Stimulated activated CD4-positive, alpha-beta T cell treated with anti-CD3 and anti-CD28 coated beads, Interleukin-1b, Interleukin-23, amount 100 ng/mL, for 4 hours (primary cell): ENCODE measurements around the gene APBB2.
A peak's percentile ranks its signal among the peaks of the same experiment; 100 is the strongest.

Source experiments
- DNase-seq, 2 donors: peaks; one replicate each; pipeline ENCODE4 v3.0.0-alpha.2; 2020; ENCODE audit warnings: low read depth in 2 of 2

APBB2 gene

DNA sequence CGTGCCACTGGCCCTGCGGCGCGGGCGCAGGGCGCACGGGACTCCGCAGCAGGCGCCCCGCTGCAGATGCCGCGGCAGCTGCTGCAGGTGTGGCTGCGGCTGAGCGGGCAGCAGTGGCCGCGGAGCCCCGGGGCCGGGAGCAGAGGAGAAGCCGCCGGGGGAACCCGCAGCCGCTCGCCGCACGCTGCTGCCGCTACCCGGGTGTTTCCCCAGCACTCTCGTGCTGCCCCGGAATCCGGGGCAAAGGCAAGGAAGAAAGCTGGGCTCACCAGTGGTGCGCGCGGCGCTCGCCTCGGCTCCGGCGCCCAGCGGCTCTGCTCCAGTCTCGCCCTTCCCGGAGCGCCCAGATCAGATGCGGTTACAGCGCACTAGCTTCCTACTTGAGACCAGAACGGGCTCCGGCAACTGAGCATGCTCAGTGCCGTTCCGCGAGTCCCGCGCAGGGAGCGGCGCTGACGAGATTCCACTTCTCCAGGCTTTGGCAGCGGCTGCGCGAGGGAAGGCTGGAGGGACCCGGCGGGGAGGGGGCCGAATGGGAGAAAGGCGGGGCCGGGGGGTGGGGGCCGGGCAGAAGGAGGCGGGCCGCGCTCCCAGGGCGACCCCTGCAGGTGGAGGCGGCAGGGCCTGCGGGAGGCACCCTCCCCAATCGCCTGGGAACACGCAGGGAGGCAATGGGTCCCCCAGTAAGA is at the start of gene APBB2:
Gene APBB2 (minus strand): TSS at position 407 of the 689 bp plus-strand sequence. CDS start 181,288 bp downstream, outside the sequence.
- peak in 1 of 2 donors; percentile 49 for DNase-seq

DNA sequence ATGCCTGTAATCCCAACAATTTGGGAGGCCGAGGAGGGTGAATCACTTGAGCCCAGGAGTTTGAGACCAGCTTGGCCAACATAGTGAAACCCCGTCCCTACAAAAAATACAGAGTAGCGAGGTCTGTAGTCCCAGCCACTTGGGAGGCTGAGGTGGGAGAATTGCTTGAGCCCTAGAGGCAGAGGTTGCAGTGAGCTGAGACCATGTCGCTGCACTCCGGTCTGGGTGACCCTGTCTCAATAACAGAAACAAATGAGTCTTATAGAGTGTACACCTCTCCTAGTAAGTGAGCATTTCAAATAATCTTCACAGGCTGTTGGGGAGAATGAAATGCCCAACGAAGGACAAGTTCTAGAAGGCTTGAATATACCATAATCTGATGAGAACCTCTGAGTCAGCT is 47.9 kb upstream of the APBB2 start:
- DNase-seq, result no peak

DNA sequence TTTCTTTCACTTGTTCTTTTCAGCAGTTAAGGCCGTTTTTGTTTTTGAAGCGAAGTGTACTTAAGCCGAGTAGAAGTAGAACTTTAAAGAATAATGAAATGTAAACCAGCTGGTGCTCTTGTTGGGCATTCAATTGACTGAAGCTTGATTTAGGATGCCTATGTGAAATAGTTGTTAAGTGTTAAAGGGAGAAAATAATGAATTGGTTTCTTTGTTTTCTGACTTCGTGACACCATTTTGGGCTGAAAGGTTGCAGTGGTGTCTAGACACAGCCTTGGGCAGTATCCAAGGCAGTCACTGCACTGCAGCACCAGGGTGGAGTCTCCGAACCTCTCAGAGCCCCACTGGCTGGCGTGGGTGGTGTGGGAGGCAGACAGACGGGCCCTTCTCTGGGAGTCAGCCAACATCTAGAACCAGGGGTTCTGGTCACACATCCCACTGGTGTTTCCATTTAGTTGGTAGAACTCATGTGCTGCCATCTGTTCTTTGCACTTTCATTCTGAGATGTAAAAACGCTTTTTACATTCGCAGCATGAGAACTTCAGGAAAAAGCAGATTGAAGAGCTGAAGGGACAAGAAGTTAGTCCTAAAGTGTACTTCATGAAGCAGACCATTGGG is 45.9 kb upstream of the APBB2 start:
- DNase-seq, result no peak

DNA sequence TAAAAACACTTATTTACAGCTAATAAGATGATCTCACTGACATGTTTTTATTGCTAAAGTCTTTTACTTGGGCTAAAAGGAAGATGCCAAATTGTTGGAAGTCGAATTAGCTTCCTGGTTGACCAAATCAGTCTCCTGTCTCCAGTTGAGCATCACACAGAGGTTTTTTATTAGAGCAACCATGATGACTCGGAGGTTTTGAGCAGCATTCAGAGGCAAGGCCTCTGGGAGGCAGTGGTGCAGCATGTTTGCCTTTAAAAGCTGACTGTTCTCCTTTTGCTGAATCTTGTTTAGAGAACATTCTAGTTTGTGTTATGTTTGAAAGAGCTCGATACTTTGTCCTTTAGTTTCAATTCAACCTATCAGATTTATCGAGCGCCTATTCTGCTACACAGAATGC is 44.4 kb upstream of the APBB2 start:
- no peak for DNase-seq

DNA sequence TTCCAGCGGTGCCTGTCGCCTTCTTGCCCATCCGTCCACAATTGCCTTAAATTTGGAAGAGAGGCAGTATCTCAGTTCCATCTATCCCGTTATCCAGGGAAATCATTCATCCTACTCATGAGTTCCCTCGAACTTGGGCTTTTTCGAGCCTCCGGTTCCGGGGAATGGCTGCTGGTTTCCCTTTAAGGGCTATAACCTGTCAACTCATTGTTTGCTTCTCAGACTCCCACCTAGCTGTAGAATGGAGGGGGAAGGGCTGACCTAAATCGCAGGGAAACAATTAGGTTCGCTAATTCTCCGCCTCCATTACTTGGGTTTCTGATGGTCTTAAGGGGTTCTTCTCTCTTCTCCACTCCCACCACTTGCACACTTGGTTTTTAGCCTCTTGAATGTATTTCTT is 43.6 kb upstream of the APBB2 start:
- no peak for DNase-seq

DNA sequence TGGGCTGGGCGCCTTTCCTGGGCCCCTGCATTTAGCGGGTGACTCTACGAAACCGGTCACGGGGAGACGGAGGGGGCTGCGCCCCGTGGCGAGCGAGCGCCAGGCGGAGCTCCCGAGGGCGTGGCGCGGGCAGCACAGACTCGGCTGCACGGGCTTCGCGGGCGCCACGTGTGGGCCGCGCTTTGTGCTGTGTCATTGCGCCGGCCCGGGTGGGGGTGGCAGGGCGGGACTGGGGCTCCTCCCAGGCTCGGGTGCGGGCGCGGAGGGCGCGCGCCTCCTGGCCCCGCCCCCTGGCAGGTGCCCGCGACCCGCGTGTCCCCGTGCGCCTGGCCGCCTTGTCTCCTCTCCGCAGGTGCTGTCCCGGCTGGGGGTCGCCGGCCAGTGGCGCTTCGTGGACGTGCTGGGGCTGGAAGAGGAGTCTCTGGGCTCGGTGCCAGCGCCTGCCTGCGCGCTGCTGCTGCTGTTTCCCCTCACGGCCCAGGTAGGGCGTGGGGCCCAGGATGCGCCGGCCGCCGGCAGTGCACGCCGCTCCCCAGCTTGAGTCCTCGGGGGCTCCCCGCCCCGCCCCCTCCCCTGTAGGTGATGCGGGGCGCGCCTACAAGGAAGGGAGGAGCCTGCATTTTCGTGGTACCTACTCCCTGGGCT is 43.0 kb upstream of the APBB2 start:
- peak in 1 of 2 donors; percentile 28 for DNase-seq

DNA sequence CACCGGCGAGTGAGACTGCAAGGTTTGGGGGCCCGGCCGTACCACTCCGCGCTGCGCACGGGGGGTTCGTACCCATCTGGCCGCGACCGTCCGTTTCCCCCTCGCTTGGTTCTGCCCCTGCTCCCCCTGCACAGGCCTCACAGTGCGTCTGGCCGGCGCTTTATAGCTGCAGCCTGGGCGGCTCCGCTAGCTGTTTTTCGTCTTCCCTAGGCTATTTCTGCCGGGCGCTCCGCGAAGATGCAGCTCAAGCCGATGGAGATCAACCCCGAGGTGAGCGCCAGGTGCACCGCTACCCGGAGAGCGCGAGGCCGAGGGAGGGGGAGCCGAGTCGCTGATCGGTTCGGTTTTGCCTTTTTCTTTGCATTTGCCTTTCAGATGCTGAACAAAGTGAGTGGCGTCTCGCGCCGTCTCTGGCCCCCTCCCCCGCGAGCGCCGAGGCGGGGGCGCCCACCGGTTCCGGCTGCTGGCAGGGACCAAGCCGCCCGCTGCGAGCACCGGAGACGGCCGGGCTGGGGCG is 42.5 kb upstream of the APBB2 start, which contains the start of gene UCHL1:
Gene UCHL1 (plus strand): TSS at position 189 of the 517 bp plus-strand sequence. CDS start 49 bp downstream, at position 238.
- no peak for DNase-seq

DNA sequence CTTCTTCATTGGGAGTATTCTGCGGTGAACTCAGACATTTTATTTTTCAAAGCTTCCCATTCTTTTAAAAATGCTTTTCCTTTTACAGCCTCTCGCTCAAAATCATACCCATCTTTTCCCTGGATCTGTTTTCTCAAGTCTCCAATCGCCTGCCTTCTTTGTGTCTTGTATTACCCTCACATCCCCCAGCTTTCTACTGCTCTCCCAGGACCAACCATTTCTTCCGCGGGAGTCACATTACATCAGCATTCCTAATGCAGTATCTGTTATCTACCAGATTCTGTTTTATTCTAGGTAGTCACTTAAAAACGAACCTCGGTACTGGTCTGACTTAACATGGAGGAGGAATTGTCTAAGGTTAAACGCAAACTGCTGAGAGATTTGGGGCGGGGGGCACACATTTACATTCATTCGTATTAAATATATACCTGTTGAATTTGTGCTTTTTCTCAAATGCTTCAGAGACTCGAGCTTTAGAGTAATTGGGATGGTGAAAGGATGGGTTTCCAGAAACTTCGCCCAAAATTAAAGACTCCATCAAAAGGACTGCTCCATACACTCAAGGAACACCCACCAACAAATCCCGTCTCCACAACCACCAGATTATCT is 41.9 kb upstream of the APBB2 start:
- DNase-seq, result no peak

DNA sequence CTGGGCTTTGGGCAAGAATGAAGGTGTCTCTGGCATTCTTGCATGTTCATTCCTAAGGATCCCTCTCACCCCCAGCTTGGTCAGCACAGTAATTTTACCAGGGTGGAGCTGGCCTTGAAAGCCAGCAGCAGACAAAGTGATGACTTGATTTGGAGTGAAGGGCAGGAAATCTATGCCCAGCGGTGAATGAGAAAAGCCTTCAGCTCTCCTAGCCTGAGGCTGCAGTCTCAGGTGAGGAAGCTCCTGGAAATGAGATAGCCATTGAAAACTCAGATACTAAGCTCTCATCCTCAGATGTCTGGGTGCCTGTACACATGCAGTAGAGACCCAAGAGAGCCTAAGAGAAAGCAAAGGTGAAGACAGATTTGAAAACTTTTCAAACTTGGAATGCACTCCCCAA is 31.6 kb upstream of the APBB2 start:
- DNase-seq, result no peak

DNA sequence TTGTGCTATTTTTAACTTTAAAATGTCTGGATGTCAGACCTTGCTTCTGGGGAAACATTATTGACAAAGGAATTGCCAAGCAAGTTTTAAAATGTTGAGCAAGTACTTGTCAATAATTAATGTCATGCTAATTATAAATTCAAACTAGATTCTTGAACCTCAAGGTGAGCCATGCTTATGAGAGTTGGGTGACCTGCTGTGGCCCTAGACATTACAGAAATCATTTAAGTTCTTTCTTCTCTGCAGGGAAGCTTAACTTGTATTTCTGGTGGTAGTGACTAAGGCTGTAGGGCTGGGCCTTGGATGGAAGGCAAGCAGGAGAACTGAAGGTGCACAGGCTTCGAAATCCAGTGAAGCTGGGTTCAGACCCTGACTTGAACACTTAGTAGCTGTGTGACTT is 27.6 kb upstream of the APBB2 start:
- DNase-seq, result no peak

DNA sequence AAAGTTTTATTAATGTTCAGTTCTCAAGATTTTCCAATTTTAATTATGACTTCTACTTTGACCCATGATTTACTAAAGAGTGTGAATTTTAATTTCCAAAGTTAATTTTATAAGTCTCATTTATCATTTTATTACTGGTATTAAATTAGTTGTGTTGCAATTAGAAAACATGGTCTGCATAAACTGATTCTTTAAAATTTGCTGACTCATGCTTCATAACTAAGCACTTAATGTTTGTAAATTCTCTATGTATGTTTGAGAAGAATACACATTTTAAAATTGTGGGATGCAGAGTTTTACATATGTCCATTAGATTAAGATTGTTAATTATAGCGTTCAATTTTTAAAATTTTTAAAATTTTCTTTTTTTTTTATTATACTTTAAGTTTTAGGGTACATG is 22.2 kb upstream of the APBB2 start:
- no peak for DNase-seq

DNA sequence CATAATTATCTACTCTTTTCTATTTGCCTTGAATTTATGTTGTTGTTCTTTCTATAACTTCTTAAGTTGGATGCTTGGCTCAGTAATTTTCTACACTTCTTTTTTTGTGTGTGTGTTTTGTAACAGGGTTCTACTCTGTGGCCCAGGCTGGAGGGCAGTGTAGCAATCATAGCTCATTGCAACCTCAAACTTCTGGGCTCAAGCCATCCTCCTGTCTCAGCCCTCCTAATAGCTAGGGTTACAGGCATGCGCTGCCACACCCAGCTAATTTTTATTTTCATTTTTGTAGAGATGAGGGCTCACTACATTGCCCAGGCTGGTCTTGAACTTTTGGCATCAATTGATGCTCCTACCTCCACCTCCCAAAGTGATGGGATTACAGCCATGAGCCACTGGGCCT is 21.7 kb upstream of the APBB2 start:
- DNase-seq, result no peak

DNA sequence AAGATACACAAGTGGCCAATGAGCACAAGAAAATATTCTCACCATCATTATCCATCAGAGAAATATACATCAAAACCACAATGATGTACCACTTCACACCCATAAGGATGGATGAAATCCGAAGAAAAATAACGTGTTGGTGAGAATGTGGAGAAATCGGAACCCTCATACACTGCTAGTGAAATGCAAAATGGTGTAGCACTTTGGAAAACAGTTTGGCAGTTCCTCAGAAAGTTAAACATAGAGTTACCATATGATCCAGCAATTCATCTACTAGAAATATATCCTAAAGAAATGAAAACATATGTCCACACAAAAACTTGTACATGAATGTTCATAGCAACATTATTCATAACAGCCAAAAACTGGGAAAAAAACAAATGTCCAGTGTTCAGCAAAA is 18.5 kb upstream of the APBB2 start:
- no peak for DNase-seq

DNA sequence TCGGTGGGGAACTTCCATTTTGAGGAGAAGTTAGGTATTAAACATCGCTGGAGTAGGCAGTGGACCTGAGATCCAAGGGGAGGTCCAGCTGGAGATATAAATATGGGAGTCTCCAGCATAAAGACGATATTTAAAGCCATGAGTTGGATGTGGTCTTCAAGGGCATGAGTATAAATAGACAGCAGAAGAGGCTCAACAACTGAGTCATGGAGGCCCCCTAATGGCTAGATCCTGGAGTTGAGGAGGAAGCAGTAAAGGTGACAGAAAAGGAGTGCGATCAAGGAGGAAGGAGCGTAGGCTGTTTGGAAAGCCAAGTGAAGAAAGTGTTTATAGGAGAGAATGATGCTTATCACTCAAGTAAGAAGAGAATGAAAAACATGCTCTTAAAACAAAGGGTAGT is 18.1 kb upstream of the APBB2 start:
- no peak for DNase-seq

DNA sequence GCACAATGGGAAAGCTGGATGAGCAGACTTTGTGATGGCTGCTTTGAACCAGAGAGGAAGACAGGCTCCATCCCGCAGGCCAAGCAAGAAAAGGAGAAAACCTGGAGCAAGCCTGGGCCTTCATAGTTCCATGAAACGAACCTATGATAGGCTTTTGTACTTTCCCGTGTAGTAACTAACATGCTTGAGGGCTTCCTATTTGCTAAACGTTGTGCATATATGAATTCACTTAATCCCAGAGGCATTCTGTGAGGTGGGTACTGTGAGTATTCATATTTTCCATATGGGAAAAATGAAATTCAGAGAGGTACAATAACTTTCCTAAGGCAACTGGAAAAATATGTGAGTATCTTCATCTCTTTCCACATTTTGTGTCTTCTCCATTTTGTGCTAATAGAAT is 13.6 kb upstream of the APBB2 start:
- DNase-seq, result no peak

DNA sequence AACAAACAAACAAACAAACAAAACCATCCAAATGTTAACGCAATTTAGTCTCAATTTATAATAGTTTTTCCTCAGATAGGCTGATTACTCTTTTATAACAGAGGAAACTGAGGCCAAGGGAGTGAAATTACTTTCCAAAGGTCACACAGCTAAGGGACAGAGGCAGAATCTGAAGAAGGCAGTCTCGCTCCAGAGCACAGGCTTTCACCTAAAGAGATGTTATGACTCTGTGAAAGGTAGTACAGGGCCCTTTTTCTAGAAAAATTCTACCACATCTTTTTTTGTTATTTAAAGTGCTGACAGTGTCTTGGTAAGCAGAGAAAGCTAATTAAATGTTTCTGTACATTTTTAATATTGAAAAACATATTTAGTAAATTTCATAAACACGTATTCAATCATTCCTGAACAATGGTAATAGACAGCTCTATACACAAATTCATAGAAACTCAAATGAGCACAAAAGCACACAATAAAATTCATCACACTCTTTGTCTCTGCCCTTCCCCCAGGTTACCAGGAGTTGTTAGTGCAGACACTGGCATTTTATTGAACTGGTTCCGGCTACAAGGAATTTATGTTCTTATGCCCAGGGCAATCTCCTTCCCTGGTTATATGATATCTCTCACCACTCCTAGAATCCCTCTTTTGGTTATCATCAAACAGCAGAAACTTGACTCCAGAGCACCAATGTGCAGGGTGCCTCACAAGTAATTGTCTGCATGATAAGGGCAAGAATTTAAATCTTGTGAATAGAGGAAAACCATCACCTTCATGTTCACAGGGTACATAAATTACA is 7.7 kb upstream of the APBB2 start:
- no peak for DNase-seq

DNA sequence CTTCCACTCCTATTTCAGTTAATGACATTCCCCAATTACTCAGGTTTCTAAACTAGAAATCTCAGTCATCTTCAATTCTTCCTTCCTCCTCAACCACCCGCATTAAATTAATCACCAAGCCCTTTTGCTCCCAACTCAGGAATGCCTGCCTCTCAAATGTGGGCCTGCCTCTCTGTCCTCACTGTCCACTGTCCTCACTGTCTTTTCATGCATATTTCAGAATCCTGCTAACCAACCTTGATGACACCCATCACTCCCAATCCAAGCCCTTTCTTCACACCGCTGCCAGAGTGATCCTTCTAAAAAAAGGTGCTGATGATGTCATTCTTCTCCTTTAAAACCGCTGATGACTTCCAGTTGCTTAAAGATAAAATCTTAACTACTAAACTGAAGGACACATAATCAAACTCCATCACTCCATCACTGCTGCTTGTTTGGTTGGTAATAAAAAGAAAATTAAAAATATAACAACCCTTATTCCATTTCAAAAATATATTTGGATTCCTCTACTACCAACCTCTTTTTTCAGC is 5.1 kb upstream of the APBB2 start:
- DNase-seq, result no peak

DNA sequence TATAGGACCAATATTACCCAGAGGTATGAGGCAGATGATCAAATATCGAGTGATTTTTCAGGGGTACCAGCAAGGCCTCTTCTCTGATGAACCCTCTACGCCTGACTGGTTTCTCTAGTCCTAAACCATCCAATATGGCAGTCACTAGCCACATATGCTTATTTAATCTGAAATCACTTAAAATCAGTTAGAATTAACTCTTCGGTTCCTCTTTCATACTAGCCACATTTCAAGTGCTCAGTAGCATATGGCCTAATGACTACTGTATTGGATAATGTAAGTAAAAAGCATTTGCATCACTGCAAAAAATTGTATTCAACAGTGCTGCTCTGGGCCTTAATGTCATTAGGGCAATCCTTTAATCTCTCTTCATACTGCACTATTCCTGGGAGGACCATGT is 4.4 kb upstream of the APBB2 start:
- no peak for DNase-seq

DNA sequence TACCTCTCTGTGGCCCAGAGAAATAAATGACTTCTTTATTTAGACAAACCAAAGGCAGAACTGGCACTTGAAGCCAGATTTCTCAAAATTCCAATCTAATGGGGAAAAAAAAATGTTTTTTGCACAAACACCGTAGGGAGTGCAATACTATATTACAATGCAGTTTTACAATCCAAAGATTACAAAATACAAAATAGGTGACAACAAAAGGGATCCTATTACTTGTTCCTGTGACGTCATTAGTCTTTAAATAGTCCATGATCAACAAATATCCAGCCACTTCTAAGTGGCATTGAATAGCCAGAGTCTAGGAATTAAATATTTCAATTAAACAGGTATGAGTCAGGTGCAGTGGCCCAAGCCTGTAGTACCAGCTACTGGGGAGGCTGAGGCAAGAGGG is 3.0 kb upstream of the APBB2 start:
- no peak for DNase-seq

DNA sequence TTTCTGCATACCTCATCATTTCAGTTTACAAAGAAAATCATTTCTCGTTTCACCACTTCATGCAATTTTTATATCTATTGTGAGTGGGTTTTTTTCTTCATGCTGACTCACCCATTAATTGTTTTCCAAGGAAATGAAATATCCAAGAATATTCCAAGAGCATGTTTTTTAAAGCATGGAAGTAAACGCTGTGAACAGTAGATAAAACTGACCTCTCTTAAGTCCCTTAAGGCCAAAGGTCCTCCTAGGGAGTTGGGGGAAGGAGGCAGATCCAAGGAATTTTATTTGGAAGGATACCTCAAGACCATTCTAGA is 2.6 kb upstream of the APBB2 start:
- no peak for DNase-seq

DNA sequence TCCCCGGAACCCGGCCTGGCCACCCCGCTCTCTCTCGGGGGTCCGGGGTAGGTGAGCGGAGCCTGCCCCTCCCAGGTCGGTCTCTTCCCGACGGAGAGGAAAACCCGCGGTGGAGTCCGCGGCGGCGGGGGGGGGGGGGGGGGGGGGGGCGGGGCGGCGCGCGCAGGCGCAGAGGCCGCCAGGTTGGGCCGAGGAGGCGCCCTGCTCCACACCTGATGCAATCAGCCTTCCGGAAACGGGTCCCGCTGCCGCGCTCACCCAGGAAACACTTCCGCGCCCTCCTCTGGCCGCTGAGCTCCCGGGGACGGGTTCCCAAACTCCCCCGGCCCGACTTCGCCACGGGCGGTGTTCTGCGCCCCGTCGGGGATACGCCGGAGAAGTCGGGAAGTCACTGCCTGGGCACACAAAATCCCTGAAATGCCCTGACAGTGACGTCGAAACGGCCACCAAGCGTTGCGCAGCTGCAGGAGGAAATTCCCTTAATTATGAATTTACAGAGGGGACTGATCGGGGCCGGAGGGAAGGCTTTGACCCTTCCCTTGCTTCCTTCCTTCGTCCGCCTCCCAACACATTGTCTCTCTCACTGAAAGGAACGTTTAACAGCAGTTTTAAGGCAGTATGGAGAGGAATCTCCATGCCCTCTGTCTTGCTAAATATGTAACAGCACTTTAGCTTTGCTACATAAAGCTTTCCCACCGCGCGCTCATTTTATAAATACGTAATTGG is 2.1 kb upstream of the APBB2 start:
- DNase-seq, result peak in 1 of 2 donors; percentile 48
